AG04449 (cell line): ENCODE results near the gene WDR33.
"Not testable (repeated sequence)": the region's sequence is repeated elsewhere in the genome, so short reads cannot be mapped to it uniquely, and the experiment has no call there.

Experiments
- CTCF ChIA-PET: fragments of 350-600 bp; formaldehyde crosslinking; extraction: SDS; loops from one replicate; lab custom pipeline; 2021; ENCODE audit warnings: antibody characterized with exemption; lab: Yijun Ruan, JAX
- POLR2A ChIA-PET: fragments of 400-600, 350-600 bp; formaldehyde crosslinking; extraction: SDS; loops from one replicate; lab custom pipeline; 2020; ENCODE audit warnings: antibody characterized with exemption, inconsistent platforms; lab: Yijun Ruan, JAX
- DNase-seq: peaks from one replicate; pipeline ENCODE4 v3.0.0-alpha.2; 2010; ENCODE audit warnings: low read depth, low spot score
- H3K4me3 ChIP-seq: 2 replicates; pipeline ENCODE4 v1.5.1; 2011; ENCODE audit warnings: low read depth, mild to moderate bottlenecking, control low read depth, low read length
- TF ChIP-seq, protein P1 (sequence below): IDR thresholded peaks from one replicate; pipeline ENCODE4 v1.5.1; 2011; ENCODE audit warnings: mild to moderate bottlenecking, moderate library complexity, low read length, control low read depth, inconsistent platforms; ENCODE audit not compliant: insufficient read depth; ENCODE audit errors: missing control alignments

WDR33 gene

DNA sequence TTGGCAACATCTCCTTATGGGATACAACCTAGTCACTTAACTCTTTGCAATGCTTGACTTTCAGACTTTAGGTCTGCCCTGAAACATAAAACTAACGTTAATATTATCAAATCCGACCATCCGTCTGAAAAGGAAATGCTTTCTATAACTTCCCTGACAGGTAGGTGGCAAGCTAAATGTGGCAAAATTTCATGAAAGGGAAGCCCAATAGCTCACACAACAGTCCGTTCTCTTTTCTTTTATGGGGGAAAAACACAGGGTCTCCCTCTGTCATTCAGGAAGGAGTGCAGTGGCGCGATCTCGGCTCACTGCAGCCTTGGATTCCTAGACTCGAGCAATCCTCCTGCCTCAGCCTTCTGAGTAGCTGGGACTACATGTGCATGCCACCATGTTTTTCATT is 56.8 kb downstream of the WDR33 start:
- TF ChIP-seq, protein P1, sequence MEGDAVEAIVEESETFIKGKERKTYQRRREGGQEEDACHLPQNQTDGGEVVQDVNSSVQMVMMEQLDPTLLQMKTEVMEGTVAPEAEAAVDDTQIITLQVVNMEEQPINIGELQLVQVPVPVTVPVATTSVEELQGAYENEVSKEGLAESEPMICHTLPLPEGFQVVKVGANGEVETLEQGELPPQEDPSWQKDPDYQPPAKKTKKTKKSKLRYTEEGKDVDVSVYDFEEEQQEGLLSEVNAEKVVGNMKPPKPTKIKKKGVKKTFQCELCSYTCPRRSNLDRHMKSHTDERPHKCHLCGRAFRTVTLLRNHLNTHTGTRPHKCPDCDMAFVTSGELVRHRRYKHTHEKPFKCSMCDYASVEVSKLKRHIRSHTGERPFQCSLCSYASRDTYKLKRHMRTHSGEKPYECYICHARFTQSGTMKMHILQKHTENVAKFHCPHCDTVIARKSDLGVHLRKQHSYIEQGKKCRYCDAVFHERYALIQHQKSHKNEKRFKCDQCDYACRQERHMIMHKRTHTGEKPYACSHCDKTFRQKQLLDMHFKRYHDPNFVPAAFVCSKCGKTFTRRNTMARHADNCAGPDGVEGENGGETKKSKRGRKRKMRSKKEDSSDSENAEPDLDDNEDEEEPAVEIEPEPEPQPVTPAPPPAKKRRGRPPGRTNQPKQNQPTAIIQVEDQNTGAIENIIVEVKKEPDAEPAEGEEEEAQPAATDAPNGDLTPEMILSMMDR, result no peak
- no peak for DNase-seq
- ChIA-PET CTCF (no interaction called here), POLR2A (interaction anchor here (0.8 kb wide), 1 partner anchor 9 kb away, joined by 3 read pairs; no protein-coding TSS in a partner anchor)
- H3K4me3 ChIP-seq, result no peak overlapping the region

DNA sequence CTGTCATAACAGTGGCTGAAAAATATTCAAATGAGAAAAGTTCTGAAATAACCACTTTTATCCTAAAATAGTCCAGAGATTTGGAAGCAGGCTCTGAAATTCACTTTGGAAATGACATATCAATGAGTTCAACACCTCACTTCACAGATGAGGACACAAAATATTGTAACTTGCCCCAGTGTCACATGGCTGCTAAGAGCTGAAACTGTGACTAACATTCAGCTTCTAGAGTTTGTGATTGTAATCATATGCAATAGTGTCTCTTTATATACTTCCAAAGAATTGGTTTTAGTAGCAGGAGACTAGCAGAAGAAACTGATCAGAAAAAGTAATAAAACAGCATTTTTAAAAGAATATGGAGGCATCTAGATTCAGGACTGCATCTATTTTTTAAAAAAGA is 57.6 kb downstream of the WDR33 start:
- DNase-seq, result no peak
- TF ChIP-seq, protein P1, result no peak
- CTCF ChIA-PET, result interaction anchor here (2.3 kb wide), 1 partner anchor 103 kb away, joined by 5 read pairs; no protein-coding TSS in a partner anchor
- H3K4me3 ChIP-seq, result no peak overlapping the region
- POLR2A ChIA-PET, result no interaction called here

DNA sequence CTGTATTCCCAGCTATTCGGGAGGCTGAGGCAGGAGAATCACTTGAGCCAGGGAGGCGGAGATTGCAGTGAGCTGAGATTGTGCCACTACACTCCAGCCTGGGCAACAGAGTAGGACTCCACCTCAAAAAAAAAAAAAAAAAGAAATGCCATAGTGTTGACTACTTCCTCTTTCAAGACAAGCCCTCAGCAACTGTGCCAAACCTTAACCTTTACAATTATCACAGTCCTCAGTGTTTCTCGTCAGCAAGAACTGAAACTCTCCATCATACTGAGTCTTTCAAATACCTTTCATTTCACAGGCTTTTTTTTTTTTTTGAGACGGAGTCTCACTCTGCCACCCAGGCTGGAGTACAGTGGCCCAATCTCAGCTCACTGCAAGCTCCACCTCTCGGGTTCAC is 61.4 kb downstream of the WDR33 start:
- DNase-seq, H3K4me3 ChIP-seq, POLR2A ChIA-PET: not testable (repeated sequence)
- CTCF ChIA-PET, result interaction anchor here (0.9 kb wide), 1 partner anchor 15 kb away, joined by 3 read pairs; no protein-coding TSS in a partner anchor

DNA sequence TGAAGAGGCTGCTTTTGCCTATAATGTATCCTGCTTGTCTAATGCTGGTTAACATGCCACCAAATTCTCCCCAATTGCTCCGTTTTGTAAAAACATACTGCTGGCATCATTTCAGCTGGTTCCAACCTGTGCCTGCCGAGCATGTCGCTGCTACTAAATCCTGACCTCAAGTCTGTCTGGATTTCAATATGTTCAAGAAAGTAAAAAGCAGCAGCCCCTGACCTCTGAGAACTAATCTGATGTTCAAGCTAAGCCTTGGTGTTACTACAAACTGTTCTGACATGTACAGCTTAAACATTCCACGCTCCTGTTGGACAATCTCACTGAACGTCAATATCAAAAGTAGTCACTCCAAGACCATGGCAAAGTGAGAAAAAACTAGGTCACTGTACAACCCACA is 63.4 kb downstream of the WDR33 start:
- CTCF ChIA-PET, result interaction anchor here (1.0 to 1.4 kb wide), 2 partner anchors 10 to 98 kb away, joined by 3 read pairs; no protein-coding TSS in a partner anchor
- POLR2A ChIA-PET, result no interaction called here
- no peak overlapping the region for H3K4me3 ChIP-seq
- TF ChIP-seq, protein P1, result no peak
- no peak for DNase-seq

DNA sequence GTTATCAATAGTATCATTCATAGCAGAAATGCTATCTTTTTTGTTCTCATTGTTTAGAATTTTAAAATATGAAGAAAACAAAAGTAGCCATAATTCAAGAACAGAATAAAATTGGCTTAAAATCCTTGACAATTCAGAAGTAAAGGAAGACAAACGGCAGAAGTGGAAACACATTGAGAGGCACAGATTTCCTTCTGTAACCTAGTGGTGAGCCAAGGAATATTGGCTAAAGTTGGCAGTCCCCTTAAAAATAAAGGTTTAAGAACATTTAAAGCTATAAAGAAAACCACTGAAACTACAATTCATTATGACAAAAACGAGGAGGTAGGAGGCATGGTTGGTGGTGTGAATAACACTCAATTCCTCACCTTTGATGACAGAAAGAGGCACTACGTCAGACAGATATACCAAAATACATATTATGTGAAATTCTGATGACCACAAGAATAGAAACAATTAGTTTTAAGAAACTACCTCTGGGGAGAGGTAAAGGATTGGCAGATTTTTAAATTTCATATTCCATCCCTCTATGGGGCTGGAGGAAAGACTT is 67.4 kb downstream of the WDR33 start:
- POLR2A ChIA-PET, result no interaction called here

DNA sequence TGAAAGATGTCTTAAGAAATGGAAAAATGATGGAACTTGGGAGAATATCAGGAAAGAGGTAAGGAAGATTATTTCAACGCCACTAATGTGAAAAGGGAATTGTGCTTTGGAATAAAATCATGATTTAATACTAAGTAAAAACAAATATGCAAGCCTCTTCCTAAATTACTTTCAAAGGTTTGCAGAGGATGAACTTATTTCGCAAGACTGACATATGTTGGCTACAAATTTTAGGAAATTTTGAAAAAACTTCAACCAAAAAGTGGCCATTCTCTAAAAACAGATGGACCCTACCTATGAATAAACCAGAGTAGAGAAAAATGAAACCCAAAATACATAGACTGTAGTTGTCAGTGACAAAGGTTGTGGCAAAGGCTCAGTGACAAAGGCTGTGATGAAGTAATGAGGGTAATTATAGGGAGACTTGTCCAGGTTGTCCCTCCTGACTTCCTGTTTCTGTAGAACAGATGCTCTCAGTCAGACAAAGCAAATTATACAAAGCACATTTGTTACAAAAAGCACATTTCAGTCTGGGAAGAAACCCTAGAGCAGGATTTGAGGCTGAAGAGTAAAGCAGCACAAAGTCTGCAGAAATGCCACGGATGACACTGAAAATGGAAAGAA is 70.2 kb downstream of the WDR33 start:
- no peak for DNase-seq
- ChIA-PET POLR2A (no interaction called here), CTCF (no interaction called here)
- no peak overlapping the region for H3K4me3 ChIP-seq
- TF ChIP-seq, protein P1, result no peak

More for the DNA sequence above, 67.4 kb downstream of the WDR33 start:
- CTCF ChIA-PET, result interaction anchor here (0.9 kb wide), 1 partner anchor 8 kb away, joined by 3 read pairs; no protein-coding TSS in a partner anchor
- H3K4me3 ChIP-seq, result no peak overlapping the region
- DNase-seq, result no peak
- TF ChIP-seq, protein P1, result no peak
